Hepatocyte (in vitro differentiated cells): ENCODE results near the gene B4GALT3.

Experiments used
- CTCF ChIP-seq: fragments of 200-600 bp; sonication (generic); IDR thresholded peaks from 2 replicates; pipeline ENCODE4 v1.5.1; 2016; ENCODE audit warnings: antibody characterized with exemption, mild to moderate bottlenecking; ENCODE audit not compliant: poor library complexity
- EZH2 ChIP-seq: fragments of 200-600 bp; sonication (generic); IDR thresholded peaks from 2 replicates; pipeline ENCODE4 v1.6.1; 2016; ENCODE audit warnings: antibody characterized with exemption, mild to moderate bottlenecking, borderline replicate concordance
- EZH2phosphoT487 ChIP-seq: fragments of 200-600 bp; sonication (generic); IDR thresholded peaks from one replicate; pipeline ENCODE4 v1.6.1; 2018; ENCODE audit warnings: antibody characterized with exemption, mild to moderate bottlenecking, low read depth, moderate library complexity; ENCODE audit not compliant: unreplicated experiment, severe bottlenecking

DNA sequence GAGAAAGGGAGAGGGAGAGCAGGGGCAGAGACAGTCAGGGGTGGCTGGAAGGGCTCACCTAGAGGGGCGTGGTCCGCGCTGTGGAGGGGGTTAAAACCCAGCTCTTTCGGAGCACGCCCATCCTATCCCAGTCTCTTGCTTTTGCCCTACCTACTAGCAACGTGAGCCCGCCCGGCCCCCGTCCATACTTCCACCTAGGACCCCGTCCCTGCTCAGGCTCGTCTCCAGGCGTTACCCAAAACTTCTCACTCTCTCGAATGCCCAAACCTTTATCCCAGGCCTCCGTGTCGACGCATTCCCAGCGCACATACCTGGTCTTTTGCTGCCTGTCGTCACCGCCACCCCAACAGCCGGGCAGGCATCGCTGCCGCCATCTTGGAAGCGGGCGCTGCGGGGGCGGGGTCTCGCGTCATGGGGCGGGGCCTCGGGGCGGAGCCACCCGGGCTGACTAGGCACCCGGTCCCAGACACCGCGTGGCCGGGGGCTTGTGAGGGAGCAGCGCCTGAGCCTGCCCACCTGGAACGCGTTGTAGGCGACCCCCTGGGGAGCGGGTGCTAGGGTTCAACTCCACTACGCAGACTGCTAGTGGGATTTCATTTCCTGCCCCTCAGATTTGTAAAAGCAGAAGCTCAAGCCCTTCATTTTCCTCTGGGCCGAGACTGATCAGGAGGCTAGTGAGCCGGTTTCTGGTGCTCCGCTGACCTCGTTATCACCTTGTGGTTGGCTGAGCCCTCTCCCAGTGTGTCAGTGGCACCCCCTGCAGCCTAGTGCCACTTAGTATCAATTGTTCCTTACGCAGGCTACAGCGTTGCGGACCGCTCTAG is at the start of gene B4GALT3:
- peak; percentile 24 for TF ChIP-seq CTCF
- TF ChIP-seq EZH2phosphoT487, result no peak
- TF ChIP-seq EZH2, result no peak
